IPS-NIHi7 (cell line): ENCODE results near the gene TRIM44.
A peak's percentile ranks its signal among the peaks of the same experiment; 100 is the strongest.

ENCODE experiments used
- DNase-seq: peaks from one replicate; pipeline ENCODE4 v3.0.0; 2012; ENCODE audit warnings: mixed read lengths; ENCODE audit errors: extremely low spot score

Gene TRIM44, protein sequence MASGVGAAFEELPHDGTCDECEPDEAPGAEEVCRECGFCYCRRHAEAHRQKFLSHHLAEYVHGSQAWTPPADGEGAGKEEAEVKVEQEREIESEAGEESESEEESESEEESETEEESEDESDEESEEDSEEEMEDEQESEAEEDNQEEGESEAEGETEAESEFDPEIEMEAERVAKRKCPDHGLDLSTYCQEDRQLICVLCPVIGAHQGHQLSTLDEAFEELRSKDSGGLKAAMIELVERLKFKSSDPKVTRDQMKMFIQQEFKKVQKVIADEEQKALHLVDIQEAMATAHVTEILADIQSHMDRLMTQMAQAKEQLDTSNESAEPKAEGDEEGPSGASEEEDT

DNA sequence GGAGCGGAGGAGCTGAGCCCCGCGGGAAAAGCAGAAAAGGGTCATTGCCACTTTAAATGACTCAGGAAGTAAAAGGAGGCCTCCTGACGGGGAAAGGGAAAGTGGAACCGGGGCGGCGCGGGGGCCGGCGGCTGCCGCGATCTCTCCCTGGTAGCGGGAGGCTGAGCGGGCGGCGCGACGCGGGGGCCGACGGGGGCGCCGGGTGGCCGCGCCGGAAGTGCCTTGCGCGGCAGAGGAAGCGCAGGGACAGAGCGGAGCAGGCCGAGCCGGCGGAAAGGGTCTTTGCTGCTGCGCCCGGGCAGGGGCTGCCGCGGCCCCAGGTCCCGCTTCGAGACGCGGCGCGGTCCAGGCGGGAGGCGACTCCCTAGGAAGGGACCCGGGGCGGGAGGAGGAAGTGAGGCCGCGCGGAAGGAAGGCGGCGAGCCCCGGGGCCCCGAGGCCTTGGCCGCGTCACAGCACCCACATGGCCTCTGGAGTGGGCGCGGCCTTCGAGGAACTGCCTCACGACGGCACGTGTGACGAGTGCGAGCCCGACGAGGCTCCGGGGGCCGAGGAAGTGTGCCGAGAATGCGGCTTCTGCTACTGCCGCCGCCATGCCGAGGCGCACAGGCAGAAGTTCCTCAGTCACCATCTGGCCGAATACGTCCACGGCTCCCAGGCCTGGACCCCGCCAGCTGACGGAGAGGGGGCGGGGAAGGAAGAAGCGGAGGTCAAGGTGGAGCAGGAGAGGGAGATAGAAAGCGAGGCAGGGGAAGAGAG is at the start of gene TRIM44:
TRIM44 (plus strand) TSS at position 127 of the 759 bp plus-strand sequence; CDS start at position 464, 337 bp downstream.
- DNase-seq = peak; percentile 81

DNA sequence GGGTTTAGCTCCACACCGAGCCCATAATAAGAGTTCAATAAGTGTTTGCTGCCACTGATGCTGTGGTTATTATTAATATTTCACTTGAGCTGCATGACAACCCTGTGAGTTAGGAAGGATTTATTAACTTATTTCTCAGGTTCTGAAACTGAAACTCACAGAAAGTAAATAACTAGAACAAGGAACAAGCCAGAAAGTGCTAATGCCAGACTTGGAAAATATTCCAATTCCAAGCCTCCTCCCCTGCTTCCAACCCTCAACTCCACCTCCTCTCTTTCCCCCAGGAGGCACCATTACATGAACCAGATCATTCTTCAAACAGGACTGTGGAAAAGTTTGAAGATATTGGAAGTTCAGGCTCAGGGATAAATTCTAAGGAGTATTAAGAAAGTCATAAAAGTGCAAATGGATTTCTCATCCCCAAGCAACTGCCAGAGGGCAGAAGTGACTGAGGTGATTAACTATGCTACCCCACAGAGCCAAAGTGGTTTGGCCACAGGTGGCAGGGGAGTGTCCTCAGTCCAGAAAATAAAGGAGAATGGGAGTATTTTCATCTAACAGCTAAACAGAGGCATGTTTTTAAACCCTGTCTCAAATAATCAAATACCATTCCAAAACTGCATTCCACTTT is 47.5 kb upstream of the TRIM44 start:
- no peak for DNase-seq

DNA sequence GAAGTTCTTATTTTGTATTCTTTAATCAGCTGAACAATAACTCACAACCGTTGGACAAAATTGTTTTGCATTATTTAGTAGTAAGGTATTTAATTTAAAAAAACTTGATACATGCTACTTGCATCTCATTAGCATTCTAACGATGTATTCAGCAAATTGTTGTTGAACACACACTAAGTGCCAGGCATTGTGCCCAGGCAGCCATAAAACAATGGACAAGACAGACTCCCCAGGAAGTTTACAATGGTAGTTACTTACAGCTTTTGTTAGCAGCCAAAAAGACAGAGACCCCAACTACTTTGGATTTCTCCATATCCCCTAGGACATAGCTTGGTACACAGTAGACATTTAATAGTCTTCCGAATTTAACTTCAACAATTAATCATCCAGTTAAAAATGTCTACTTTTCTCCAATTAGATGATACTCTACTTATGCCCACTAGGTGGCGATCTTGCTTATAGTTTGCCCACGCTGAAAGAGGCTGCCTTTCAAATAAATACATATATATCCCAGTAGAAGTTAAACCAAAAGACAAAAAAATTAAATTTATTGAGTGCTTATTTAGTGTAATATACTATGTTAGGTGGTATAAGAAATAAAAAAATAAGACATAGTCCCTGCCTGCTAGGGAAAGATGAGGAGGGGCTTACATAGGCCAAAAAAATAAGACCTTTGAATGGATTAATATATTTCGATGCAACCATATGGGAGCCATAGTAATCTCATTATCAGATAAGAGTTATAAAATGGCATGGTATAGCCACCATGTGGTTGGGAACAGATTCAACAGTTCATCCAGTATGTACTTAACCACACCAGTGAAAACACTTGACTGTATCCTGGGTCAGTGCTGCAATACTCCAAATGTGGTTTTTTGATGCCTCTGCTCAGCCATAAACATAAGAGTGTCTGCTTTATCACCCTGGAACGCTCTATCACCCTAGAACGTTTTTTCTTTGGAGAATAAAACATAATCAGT is 46.4 kb upstream of the TRIM44 start:
- peak; percentile 20 for DNase-seq

DNA sequence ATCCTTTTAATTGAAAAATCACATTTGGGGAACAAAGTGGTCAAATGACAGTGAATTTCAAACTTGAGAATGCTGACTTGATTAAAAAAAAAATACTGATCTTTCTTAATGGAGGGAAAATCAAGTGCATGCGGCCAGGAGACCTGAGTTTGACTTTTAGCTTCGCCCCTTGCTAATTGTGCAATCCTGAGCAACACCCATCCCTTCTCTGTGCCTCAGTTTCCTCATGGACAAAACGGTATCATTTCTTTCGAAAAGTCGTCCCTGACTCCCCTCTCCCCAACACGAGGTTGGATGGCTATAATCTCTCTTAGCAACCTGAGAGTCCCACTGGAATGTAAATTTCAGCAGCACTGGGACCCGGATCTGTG is 45.3 kb upstream of the TRIM44 start:
- DNase-seq = no peak

DNA sequence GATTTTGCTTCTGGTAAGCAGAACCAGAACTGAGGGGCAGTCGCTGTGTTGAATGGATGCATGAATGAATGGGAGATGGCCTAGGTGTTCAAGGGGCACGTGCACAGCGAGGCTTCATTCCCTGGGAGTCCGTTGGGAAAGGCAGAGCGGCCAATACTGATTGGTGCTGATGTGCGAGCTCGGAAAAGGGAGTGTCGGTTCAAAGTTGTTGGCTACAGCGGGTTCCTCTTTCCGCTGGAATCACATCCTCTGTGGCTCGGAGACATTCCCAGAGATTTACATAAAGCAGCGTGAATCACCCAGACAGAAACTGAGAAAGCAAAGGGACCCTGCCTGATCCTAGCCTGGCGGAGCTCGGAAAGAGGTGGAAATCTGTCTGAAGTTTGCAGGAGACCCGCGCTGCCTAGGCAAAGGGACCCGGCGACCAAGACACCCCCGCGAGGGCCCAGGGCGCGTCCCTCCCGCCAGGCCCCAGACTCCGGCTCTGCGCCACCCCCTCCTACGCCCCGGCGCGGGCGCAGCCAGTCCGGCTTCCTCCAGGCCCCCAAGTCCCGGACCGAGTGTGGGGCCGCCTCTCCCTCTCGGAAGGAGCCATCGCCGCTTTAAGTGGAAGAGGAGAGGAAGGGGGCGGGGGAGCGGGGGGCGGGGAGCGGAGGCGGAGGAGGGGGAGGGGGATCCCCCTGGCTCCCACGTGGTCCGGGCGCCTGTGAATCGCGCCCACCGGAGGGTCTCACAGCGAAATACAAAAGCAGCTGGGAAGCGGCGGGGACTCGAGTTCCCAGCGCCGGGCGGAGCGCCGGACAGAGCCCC is 44.7 kb upstream of the TRIM44 start, which contains the start of gene FJX1:
FJX1 (plus strand) TSS at position 774 of the 810 bp plus-strand sequence. CDS start 177 bp downstream, outside the sequence.
- DNase-seq = peak; percentile 88

DNA sequence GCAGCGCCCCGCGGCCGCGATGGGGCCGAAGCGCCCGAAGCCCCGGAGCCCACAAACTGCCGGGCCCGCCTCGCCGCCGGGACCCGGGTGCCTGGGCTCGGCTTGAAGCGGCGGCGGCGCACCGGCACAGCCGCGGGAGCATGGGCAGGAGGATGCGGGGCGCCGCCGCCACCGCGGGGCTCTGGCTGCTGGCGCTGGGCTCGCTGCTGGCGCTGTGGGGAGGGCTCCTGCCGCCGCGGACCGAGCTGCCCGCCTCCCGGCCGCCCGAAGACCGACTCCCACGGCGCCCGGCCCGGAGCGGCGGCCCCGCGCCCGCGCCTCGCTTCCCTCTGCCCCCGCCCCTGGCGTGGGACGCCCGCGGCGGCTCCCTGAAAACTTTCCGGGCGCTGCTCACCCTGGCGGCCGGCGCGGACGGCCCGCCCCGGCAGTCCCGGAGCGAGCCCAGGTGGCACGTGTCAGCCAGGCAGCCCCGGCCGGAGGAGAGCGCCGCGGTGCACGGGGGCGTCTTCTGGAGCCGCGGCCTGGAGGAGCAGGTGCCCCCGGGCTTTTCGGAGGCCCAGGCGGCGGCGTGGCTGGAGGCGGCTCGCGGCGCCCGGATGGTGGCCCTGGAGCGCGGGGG is 44.0 kb upstream of the TRIM44 start:
- peak; percentile 49 for DNase-seq

DNA sequence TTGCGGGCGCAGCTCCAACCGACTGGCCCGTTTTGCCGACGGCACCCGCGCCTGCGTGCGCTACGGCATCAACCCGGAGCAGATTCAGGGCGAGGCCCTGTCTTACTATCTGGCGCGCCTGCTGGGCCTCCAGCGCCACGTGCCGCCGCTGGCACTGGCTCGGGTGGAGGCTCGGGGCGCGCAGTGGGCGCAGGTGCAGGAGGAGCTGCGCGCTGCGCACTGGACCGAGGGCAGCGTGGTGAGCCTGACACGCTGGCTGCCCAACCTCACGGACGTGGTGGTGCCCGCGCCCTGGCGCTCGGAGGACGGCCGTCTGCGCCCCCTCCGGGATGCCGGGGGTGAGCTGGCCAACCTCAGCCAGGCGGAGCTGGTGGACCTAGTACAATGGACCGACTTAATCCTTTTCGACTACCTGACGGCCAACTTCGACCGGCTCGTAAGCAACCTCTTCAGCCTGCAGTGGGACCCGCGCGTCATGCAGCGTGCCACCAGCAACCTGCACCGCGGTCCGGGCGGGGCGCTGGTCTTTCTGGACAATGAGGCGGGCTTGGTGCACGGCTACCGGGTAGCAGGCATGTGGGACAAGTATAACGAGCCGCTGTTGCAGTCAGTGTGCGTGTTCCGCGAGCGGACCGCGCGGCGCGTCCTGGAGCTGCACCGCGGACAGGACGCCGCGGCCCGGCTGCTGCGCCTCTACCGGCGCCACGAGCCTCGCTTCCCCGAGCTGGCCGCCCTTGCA is 43.3 kb upstream of the TRIM44 start:
- peak; percentile 25 for DNase-seq

DNA sequence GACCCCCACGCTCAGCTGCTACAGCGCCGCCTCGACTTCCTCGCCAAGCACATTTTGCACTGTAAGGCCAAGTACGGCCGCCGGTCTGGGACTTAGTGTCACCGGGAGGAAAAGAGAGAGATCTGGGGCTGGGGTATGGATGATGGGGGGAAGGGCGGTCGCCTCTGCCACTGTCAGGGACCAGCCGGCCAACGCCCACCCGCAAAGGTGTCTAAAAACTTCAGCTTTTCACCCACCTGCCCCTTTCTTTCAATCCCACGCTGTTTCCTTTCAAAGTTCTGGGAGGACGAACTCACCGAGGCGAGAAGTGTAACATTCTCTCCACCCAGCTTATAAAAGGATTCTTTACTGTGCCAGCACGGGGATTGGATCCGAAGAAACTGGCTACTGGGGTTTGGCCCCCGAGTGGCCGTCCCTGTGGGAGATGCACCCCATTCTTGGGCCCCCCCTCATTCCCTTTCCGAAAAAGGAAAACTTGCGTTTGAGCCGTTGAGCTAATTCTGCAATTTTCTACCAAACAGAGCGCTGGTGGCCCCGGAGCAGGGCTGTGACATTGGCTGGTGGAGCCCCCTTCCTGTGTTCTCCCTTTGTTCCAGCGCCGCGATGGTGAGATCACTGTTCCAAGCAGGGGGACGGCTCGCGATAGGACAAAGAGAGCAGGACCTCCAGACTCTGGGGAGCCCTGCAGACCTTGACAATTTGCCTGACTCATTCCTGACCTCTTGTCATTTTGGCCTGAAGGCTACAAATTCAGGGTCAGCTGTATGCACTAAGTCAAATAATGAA is 42.5 kb upstream of the TRIM44 start:
- peak; percentile 82 for DNase-seq

DNA sequence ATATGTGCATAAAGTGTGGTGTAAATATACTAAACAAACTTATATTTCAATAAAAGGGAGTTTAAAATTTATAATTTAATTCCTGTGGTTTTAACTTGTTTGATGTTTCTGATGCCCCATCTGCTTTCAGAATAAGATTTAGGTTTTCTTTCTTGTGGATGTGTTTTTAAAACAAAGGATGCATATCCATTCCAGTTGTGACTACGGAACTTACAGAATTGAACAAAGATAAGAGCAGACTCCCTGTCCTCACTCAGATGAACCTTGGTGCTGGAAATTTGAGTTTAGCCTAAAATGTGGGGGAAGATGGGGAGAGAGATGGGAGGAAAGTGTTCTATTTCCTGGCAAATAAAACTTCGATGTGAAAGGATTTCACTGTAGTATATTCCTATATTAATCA is 41.8 kb upstream of the TRIM44 start:
- no peak for DNase-seq

DNA sequence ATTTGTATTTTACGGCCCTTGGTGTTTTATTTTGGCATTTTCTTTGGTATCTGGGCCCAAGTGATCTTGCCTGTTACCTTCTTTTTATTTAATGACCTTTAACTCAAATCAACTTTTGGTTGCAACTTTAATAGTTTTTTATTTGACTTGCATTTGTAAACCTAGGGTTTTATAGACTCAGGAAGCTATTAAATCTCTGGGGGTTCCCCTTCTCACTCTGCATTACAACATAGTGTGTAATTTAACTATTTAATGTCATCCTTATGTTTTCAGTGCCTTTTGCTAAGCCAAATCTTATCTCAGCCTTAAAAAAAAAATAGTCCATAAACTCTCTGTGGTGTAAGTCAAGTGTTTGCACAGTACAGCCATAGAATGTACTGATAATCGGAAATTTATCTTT is 41.0 kb upstream of the TRIM44 start:
- no peak for DNase-seq

DNA sequence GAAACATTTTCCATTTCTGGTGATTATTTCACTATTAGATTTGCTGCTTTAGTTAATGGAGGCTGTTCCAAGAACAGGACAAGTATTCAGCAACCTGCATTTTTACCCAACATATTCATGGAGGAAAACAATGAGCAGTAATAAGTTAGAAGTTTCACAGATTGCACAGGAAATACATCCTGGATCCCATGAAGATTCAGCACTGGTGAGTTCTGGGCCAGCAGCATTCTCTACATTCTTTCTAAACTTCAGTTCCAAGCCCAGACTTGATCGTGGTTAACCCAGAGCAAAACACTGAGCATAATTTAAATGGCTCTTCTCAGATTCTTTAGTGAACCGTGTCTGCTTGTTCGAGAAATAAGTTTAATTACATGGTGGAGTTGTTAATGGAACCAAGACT is 40.5 kb upstream of the TRIM44 start:
- DNase-seq = no peak

DNA sequence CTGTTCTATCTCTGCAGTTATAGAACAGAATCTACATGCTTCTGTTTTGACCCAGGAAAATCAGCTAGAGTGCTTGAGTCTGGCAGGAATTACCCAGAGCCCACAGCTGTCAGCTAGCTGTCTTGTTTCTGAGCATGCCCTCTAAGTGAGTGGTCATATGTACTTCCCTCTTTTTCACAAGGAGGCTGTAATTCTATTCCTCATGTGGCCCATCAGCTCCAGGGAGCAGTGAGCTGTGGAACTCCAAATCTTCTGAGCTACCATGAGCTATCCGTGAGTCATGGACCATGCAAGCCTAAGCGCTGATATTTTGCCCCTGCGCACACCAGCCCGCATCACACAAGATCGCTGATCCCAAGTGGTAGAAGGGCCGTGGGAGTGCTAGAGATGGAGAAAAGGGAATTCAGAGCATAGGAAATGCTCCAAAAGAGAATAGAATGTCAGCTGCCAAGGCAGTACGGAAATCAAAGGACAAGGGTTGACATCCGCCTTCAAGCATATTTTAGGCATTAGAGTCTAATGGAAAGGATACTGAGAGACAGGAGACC is 38.9 kb upstream of the TRIM44 start:
- no peak for DNase-seq

DNA sequence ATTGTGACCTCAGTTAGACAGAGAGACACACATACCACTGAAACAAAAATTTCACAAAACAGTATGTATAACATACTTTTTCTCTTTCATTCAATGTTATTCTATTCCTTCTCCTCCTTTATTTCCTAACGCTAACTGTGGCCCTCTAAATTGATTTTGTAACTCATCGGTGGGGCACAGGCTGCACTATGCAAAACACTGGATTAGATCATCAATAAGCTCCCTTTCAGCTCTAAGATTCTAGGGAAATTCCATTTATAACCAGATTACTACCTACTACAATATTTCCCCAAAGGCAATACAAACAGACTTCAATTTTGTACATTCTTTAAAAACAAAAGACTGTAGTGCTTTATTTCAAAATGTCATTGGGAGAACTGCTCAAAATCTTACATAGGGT is 38.3 kb upstream of the TRIM44 start:
- DNase-seq = no peak

DNA sequence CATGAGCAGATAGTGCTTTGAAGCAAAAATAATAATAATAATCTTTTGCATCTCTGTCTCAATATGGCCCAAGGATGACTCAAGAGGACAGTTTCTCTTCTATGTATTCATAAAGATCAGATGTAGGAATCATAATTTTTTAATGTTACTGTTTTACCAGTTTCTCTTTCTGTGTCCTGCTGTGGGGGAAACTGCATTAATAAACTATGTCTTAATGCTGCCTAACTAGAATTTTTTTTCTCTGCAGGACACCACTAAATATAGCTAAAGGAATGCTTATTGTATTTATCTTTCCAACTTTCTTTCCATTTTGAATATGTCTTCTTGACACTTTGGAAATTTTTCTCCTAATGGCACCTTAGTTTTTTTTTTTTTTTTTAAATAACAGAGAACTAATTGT is 37.8 kb upstream of the TRIM44 start:
- DNase-seq = no peak

DNA sequence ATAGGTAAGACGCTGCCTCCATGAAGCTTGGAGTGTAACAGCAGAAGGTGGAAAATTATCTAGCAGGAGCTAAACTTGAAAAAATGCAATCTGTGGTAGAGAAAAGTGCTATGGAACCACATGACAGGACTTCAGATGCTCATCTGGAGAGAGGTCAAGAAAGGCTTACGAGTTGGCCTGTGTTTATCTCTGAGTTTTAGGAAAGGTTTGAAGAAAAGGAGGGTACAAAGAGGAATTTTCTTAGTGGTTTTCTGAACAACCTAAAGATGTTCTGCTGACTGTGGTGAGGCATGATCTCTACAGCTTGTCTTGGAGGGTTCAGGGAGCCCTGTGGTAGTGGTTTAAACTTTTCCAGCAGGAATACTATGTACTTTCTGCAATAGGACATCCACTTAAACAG is 36.1 kb upstream of the TRIM44 start:
- DNase-seq = no peak

DNA sequence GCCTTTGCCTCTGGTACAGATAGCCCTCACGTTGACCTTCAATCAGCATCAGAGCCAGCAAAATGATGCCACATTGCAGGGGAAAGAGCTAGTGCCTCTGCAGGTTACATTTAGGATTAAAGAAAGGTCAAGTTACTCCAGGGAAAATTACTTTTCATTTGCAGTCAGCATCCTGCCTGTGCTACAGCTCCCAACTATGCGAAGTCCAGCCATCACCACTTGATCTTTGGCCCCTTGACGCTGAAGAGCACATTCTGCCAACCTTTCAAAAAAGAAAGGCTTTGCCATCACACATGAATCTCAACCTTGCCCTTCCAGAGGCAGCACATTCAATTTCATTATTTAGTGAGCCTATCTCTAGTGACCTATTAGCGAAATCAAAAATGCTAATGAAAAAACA is 33.1 kb upstream of the TRIM44 start:
- no peak for DNase-seq

DNA sequence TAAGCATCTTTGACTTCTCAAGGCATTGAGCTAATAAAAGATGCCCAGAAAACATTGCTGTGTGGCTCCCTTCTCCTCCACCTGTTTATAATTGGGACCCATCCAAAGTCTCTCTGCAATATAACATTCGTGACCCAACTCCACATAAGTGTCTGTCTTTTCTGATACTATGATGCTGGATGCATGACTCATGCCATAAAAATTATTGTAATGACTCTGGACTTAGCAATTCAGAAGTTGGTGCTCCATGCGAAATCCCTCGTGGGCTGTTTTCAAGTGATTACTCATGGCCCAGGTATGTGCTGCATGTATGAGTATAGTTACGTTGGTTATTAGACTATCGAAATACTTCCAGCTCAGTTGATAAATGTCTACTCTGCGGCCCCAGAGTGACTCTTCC is 32.7 kb upstream of the TRIM44 start:
- no peak for DNase-seq

DNA sequence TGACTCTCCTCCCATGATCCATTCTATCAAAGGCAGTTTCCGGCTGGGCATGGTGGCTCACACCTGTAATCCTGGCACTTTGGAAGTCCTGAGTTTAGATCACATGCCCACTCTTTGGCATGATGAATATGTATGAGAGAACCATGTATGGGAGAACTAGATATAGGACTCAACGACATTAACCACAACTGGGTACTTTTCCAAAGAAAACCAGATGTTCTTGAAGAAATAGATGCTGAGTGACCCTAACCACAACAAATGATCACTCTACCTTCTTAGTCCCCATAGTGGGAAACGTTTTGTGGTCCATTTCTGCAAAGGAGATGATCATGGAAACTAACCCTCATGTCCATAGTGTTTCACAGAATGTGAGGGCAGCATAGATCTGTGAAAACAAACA is 30.7 kb upstream of the TRIM44 start:
- no peak for DNase-seq
